Peyer's patch (tissue), 4 donors: Measurements from ENCODE around the gene CPA5.

Experiments used
- POLR2A ChIP-seq, 2 donors: fragments of 450-650 bp; IDR thresholded peaks; one replicate each; pipeline ENCODE4 v1.5.1; 2017; ENCODE audit warnings: antibody characterized with exemption in 2 of 2, mild to moderate bottlenecking in 2 of 2, moderate library complexity in 2 of 2
- TF ChIP-seq, protein P1 (sequence below), 6 experiments: fragments of 450-650 bp in 4 of 6; fragments of 200-600 bp in 2 of 6; sonication (generic) in 1 of 6; IDR thresholded peaks; one replicate each; pipeline ENCODE4 v1.5.1; 2017 to 2019; ENCODE audit warnings: antibody characterized with exemption in 6 of 6, mild to moderate bottlenecking in 3 of 6, moderate library complexity in 1 of 6

DNA sequence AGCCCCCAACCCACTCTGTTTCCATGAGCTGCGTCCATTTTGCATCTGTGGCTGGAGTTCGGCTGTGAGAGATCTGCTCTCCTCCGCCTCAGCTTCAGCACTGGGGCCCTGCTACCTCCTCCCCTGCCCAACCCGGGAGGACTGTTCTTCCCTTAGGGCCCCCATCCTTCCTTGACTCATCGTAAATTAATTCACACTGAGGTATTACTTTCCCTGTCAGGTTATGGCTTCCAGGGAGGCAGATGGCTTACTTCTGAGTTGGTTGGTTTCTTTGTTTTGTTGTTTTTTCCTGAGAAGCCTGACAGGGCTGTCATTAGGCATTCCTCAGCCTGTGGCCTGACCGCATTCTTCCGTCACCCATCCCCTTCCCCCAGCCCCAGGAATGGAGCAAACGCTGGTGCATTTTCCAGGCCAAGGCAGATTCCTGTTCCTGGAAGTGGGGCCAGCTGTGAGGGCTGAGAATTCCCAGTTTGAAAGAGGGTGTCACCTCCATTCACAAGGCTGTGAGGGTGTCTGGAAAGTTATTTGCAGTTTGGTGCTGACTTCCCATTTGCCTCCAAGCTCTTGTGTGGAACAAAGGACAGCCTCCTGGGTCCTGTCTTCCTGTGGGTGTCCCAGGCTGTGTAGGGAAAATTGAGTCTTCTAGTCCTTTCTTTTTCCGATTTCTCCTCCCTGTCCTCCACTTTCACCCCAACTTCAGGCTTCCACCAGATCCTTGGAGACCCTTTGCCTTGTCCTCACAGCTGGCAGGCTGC, 11.7 kb downstream of the CPA5 start:
- TF ChIP-seq, protein P1, sequence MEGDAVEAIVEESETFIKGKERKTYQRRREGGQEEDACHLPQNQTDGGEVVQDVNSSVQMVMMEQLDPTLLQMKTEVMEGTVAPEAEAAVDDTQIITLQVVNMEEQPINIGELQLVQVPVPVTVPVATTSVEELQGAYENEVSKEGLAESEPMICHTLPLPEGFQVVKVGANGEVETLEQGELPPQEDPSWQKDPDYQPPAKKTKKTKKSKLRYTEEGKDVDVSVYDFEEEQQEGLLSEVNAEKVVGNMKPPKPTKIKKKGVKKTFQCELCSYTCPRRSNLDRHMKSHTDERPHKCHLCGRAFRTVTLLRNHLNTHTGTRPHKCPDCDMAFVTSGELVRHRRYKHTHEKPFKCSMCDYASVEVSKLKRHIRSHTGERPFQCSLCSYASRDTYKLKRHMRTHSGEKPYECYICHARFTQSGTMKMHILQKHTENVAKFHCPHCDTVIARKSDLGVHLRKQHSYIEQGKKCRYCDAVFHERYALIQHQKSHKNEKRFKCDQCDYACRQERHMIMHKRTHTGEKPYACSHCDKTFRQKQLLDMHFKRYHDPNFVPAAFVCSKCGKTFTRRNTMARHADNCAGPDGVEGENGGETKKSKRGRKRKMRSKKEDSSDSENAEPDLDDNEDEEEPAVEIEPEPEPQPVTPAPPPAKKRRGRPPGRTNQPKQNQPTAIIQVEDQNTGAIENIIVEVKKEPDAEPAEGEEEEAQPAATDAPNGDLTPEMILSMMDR (IDR thresholded peaks at IDR 0.05): no peak
- TF ChIP-seq POLR2A (IDR thresholded peaks at IDR 0.05): no peak
